GM12878 (cell line): Measurements from ENCODE around the gene PRKCB. TPM values are rescaled to one million over a fixed set of nuclear protein-coding genes. Genes with fewer than 3 reads are reported as not detected.

Source experiments
- ATAC-seq: fragments of 200-7000 bp; cut with Tn5 transposase; 3 replicates; pipeline ENCODE4 v1.9.1; 2020; ENCODE audit warnings: mild to moderate bottlenecking, moderate library complexity
- BruUV-seq: library from RNA; stranded (reverse); fragments of 400-500 nt; replicated peaks from 2 replicates; lab custom pipeline; 2021; lab: Mats Ljungman, UMichigan
- CTCF ChIA-PET: fragments of 300-600 bp; sonication (Branson Sonifier 250); formaldehyde crosslinking; extraction: SDS; loops from one replicate; lab custom pipeline; 2021; ENCODE audit warnings: inconsistent platforms; lab: Yijun Ruan, JAX
- POLR2A ChIA-PET: fragments of 350-600 bp; formaldehyde crosslinking; extraction: SDS; loops from one replicate; lab custom pipeline; 2021; ENCODE audit warnings: inconsistent platforms; lab: Charles Lee
- RAD21 ChIA-PET: fragments of 300-600 bp; sonication (Branson Sonifier 250); formaldehyde crosslinking; loops from one replicate; lab custom pipeline; 2023; ENCODE audit warnings: antibody characterized with exemption; ENCODE audit not compliant: unreplicated experiment; lab: Charles Lee
- SMC1A ChIA-PET: fragments of 300-600 bp; sonication (Branson Sonifier 250); formaldehyde crosslinking; loops from one replicate; lab custom pipeline; 2023; ENCODE audit not compliant: unreplicated experiment, uncharacterized antibody; lab: Charles Lee
- DNase-seq: peaks from one replicate; pipeline ENCODE4 v3.0.0-alpha.2; 2011; ENCODE audit warnings: low read depth, low spot score
- FAIRE-seq: peaks from 3 replicates; lab custom pipeline; 2011; peaks lifted over from hg19 to GRCh38; lab: Jason Lieb, UNC
- H2AFZ ChIP-seq: 2 replicates; pipeline ENCODE4 v1.6.0; 2011; ENCODE audit warnings: low read depth, low read length, control low read depth; ENCODE audit not compliant: control insufficient read depth
- H3K27ac ChIP-seq: 2 replicates; pipeline ENCODE4 v1.5.1; 2011; ENCODE audit warnings: control low read depth; ENCODE audit not compliant: control insufficient read depth, insufficient read depth
- H3K27me3 ChIP-seq, 2 experiments: replicated peaks in 1 of 2; 2 replicates each; pipeline versions ENCODE4 v1.6.0 to v1.6.1; 2011; ENCODE audit warnings: low read length in 1 of 2; ENCODE audit not compliant: control insufficient read depth in 2 of 2, insufficient read depth in 2 of 2
- H3K36me3 ChIP-seq, 2 experiments: 2 replicates each; pipeline ENCODE4 v1.5.1; 2011; ENCODE audit warnings: low read length in 1 of 2; ENCODE audit not compliant: control insufficient read depth in 2 of 2, insufficient read depth in 2 of 2
- H3K4me1 ChIP-seq: 2 replicates; pipeline ENCODE4 v1.6.1; 2011; ENCODE audit warnings: mild to moderate bottlenecking, low read length, moderate library complexity, mixed read lengths; ENCODE audit not compliant: control insufficient read depth, insufficient read depth
- H3K4me2 ChIP-seq: 2 replicates; pipeline ENCODE4 v1.6.0; 2011; ENCODE audit warnings: control low read depth; ENCODE audit not compliant: control insufficient read depth, insufficient read depth
- H3K4me3 ChIP-seq: fragments of 200-600 bp; sonication (generic); 2 replicates; pipeline ENCODE4 v1.5.1; 2016
- H3K79me2 ChIP-seq: 2 replicates; pipeline ENCODE4 v1.6.0; 2011; ENCODE audit warnings: low read length; ENCODE audit not compliant: control insufficient read depth, insufficient read depth
- H3K9ac ChIP-seq: 2 replicates; pipeline ENCODE4 v1.8.0; 2011; ENCODE audit warnings: low read length, control low read depth, mixed read lengths; ENCODE audit not compliant: control insufficient read depth, insufficient read depth
- H3K9me3 ChIP-seq: replicated peaks from 3 replicates; pipeline ENCODE4 v1.5.1; 2011; ENCODE audit warnings: mild to moderate bottlenecking, low read length; ENCODE audit not compliant: control insufficient read depth, insufficient read depth
- H4K20me1 ChIP-seq: 2 replicates; pipeline ENCODE4 v1.6.0; 2011; ENCODE audit not compliant: control insufficient read depth, insufficient read depth
- ATF3 ChIP-seq: IDR thresholded peaks from 2 replicates; pipeline ENCODE4 v1.6.1; 2011; ENCODE audit warnings: low read depth, mild to moderate bottlenecking, low read length, moderate library complexity, borderline replicate concordance; ENCODE audit errors: extremely low read depth
- BCL11A ChIP-seq: IDR thresholded peaks from 2 replicates; pipeline ENCODE4 v1.6.1; 2011; ENCODE audit warnings: low read depth, low read length
- GABPA ChIP-seq: IDR thresholded peaks from 2 replicates; pipeline ENCODE4 v1.6.1; 2014; ENCODE audit warnings: antibody characterized with exemption, low read depth, mild to moderate bottlenecking, inconsistent platforms
- KAT2A ChIP-seq: conservative IDR thresholded peaks from 2 replicates; pipeline ENCODE4 v1.6.1; 2011; ENCODE audit warnings: low read depth, low read length; ENCODE audit not compliant: control insufficient read depth
- KDM1A ChIP-seq: fragments of 200-600 bp; sonication (generic); IDR thresholded peaks from 2 replicates; pipeline ENCODE4 v1.6.1; 2016; ENCODE audit warnings: borderline replicate concordance
- MYC ChIP-seq: IDR thresholded peaks from 2 replicates; pipeline ENCODE4 v1.6.1; 2011; ENCODE audit warnings: mild to moderate bottlenecking, low read length, moderate library complexity, inconsistent platforms; ENCODE audit not compliant: insufficient read depth, insufficient replicate concordance, insufficient read length, severe bottlenecking
- NR2F1 ChIP-seq: fragments of 450-650 bp; conservative IDR thresholded peaks from 2 replicates; pipeline ENCODE4 v1.6.1; 2017; ENCODE audit warnings: mild to moderate bottlenecking
- REST ChIP-seq: IDR thresholded peaks from 2 replicates; pipeline ENCODE4 v1.6.1; 2012; ENCODE audit warnings: mild to moderate bottlenecking, low read depth, low read length
- RFX5 ChIP-seq: IDR thresholded peaks from 2 replicates; pipeline ENCODE4 v1.6.1; 2011; ENCODE audit warnings: low read depth, low read length, improper control_type of control experiment
- TARDBP ChIP-seq: IDR thresholded peaks from 2 replicates; pipeline ENCODE4 v1.6.1; 2016; ENCODE audit warnings: borderline replicate concordance
- TCF12 ChIP-seq: IDR thresholded peaks from 2 replicates; pipeline ENCODE4 v1.6.1; 2011; ENCODE audit warnings: low read depth, mild to moderate bottlenecking, low read length
- ZNF384 ChIP-seq: IDR thresholded peaks from 2 replicates; pipeline ENCODE4 v1.6.1; 2012; ENCODE audit warnings: low read depth, mild to moderate bottlenecking, low read length, improper control_type of control experiment, borderline replicate concordance
- WGBS: methylation state at CpG from one replicate; pipeline ENCODE4 v1.1.6; 2016; ENCODE audit warnings: low lambda C conversion rate; ENCODE audit not compliant: insufficient replicate concordance, insufficient coverage; ENCODE audit errors: missing lambda C conversion rate; 5-methylcytosine and 5-hydroxymethylcytosine counted together
- in situ Hi-C: fragments of 300-500 bp; cut with MboI; formaldehyde crosslinking; loops from 9 replicates; pipeline ENCODE4 v1.14.3; 2018; ENCODE audit warnings: mixed read lengths
- intact Hi-C: fragments of 100-400 bp; cut with micrococcal nuclease; formaldehyde crosslinking; loops from one replicate; pipeline ENCODE4 v1.14.2; 2022; ENCODE audit not compliant: unreplicated experiment
- polyA plus RNA-seq, 11 experiments: library from polyadenylated mRNA; depleted of rRNA in 4 of 11; unstranded in 6 of 11; stranded (reverse) in 5 of 11; fragments of >200 nt; fragmentation: Nextera tagmentation in 4 of 11; fragmentation: Illumina TruSeq in 1 of 11; extraction: Ambion mirVana in 4 of 11; extraction: Trizol in 1 of 11; gene quantifications; 1 replicate in 1 of 11; 2 replicates in 10 of 11; pipeline versions ENCODE4 v1.2.1 to v1.2.3, GENCODE V29; 2011 to 2016; ENCODE audit warnings: inconsistent platforms in 2 of 11, missing spikeins in 2 of 11, low read depth in 1 of 11
- total RNA-seq, 4 experiments: library from RNA; depleted of rRNA in 3 of 4; stranded (reverse); fragments of >200 nt in 3 of 4; fragmentation: Illumina TruSeq in 1 of 4; extraction: Trizol in 1 of 4; gene quantifications; 2 replicates each; pipeline versions ENCODE4 v1.2.1 to v1.2.3, GENCODE V29; 2013 to 2021

Gene PRKCB
- total and polyA plus RNA-seq, 10 of the 15 experiments (the other 5 are each of a cell fraction or from before 2014, with no cell fraction given): 21.4 to 158 (median 97.3) TPM

DNA sequence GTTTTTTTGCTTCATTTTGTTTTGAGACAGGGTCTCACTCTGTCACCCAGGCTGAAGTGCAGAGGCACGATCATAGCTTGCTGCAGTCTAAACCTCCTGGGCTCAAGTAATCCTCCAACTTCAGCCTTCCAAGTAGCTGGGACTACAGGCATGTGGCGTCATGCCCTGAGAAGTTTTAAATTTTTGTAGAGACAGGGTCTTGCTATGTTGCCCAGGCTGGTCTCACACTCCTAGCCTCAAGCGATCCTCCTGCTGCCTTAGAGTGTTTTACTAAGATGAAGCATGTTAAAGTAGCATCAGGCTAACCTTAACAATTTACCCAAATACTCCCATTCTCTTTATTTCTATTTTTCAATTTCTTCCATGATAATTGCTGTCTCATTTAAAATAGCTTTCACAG is 371.1 kb downstream of the PRKCB start:
- ATAC-seq: no peak
- peaks cover 17% of the 10 kb centered on the region for H3K4me1 ChIP-seq
- no peaks in the 10 kb centered on the region for H4K20me1 ChIP-seq
- no peak for FAIRE-seq
- peaks cover 6 to 39% of the 10 kb centered on the region in 2 experiments for H3K36me3 ChIP-seq
- H3K4me2 ChIP-seq: no peak overlapping the region
- TF ChIP-seq KAT2A: no peak
- no peak for TF ChIP-seq REST
- TF ChIP-seq NR2F1: no peak
- TF ChIP-seq TCF12: no peak
- no peak for TF ChIP-seq TARDBP
- TF ChIP-seq MYC: no peak
- TF ChIP-seq RFX5: no peak
- TF ChIP-seq BCL11A: no peak
- TF ChIP-seq GABPA: no peak
- no peak for TF ChIP-seq ATF3
- TF ChIP-seq KDM1A: no peak
- no peak for TF ChIP-seq ZNF384
- no peak overlapping the region for H3K9ac ChIP-seq
- 81% methylated on average over 3 of the region's 3 CpGs for WGBS
- no TSS peak for BruUV-seq
- H3K79me2 ChIP-seq: no peaks in the 10 kb centered on the region
- CTCF ChIA-PET: no interaction called here
- RAD21 ChIA-PET: no interaction called here
- no peak overlapping the region for H3K27ac ChIP-seq
- SMC1A ChIA-PET: no interaction called here
- in situ Hi-C loops: no loop called here
- intact Hi-C loops: no loop called here
- H2AFZ ChIP-seq: no peak overlapping the region
- no peak overlapping the region for H3K4me3 ChIP-seq
- no peaks in the 10 kb centered on the region; the same call in 2 of the 3 replicates for H3K9me3 ChIP-seq
- no peaks in the 10 kb centered on the region for H3K27me3 ChIP-seq
- DNase-seq: no peak
- POLR2A ChIA-PET: interaction anchor here (0.6 kb wide), 1 partner anchor 333 kb away, joined by 3 read pairs; no protein-coding TSS in a partner anchor
